HepG2 (cell line): ENCODE measurements around the gene CYBRD1.

ENCODE experiments used
- IKZF1 ChIP-seq: fragments of 450-650 bp; IDR thresholded peaks from 2 replicates; pipeline ENCODE4 v1.7.1; 2016
- ZNF180 ChIP-seq: sonication (generic); formaldehyde crosslinking; IDR thresholded peaks from 2 replicates; pipeline ENCODE4 v1.4.0; 2020; ENCODE audit warnings: low read depth, missing genetic modification reagents, borderline replicate concordance

GRCh38 chr2:171579481-171579880 lies 57.2 kb downstream of the CYBRD1 start:
- TF ChIP-seq ZNF180 (CRISPR knock-in tag) = no peak
- no peak for TF ChIP-seq IKZF1
